ENCODE data around the gene DNM3.

GRCh38 chr1:171865106-171865505, 23.8 kb downstream of the DNM3 start:
- no peak for TF ChIP-seq CREB5 (CRISPR knock-in tag; IDR thresholded peaks at IDR 0.05)
- TF ChIP-seq RCOR1 (IDR thresholded peaks at IDR 0.05; ENCODE audit: borderline replicate concordance in 1 of 2, low read depth in 2 of 2, low read length in 2 of 2) = no peak
- TF ChIP-seq CTCF (IDR thresholded peaks at IDR 0.05 in 2 of 3, conservative IDR thresholded peaks at IDR 0.05 in 1 of 3; ENCODE audit: insufficient read depth in 2 of 3, low read depth in 1 of 3, low read length in 3 of 3) = no peak
- TF ChIP-seq BACH1 (tag; IDR thresholded peaks at IDR 0.05) = no peak
- no peak for TF ChIP-seq POLR2A (conservative IDR thresholded peaks at IDR 0.05)
- no peak for TF ChIP-seq TEAD4 (IDR thresholded peaks at IDR 0.05; ENCODE audit: low read length)
- TF ChIP-seq TEAD4 (CRISPR knock-in tag; IDR thresholded peaks at IDR 0.05; ENCODE audit: borderline replicate concordance) = no peak
- no peak for TF ChIP-seq BHLHE40 (IDR thresholded peaks at IDR 0.05; ENCODE audit: low read length)
- TF ChIP-seq MAX (CRISPR knock-in tag; IDR thresholded peaks at IDR 0.05) = no peak
- no peak for TF ChIP-seq ZBTB7A (IDR thresholded peaks at IDR 0.05; ENCODE audit: borderline replicate concordance, control insufficient read depth, low read depth, low read length)
